ENCODE measurements around the gene FBXO38.

- TF ChIP-seq, protein P1, sequence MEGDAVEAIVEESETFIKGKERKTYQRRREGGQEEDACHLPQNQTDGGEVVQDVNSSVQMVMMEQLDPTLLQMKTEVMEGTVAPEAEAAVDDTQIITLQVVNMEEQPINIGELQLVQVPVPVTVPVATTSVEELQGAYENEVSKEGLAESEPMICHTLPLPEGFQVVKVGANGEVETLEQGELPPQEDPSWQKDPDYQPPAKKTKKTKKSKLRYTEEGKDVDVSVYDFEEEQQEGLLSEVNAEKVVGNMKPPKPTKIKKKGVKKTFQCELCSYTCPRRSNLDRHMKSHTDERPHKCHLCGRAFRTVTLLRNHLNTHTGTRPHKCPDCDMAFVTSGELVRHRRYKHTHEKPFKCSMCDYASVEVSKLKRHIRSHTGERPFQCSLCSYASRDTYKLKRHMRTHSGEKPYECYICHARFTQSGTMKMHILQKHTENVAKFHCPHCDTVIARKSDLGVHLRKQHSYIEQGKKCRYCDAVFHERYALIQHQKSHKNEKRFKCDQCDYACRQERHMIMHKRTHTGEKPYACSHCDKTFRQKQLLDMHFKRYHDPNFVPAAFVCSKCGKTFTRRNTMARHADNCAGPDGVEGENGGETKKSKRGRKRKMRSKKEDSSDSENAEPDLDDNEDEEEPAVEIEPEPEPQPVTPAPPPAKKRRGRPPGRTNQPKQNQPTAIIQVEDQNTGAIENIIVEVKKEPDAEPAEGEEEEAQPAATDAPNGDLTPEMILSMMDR (IDR thresholded peaks at IDR 0.05) = no peak
- TF ChIP-seq ZFX (IDR thresholded peaks at IDR 0.05; ENCODE audit: borderline replicate concordance) = no peak
Observed at GRCh38 chr5:148378670-148379069, 5.1 kb upstream of the FBXO38 start.

All from 22Rv1 (cell line).